ENCODE results near the gene ANKRD60. TPM values are rescaled to one million over a fixed set of nuclear protein-coding genes. Genes with fewer than 3 reads are reported as not detected.

ANKRD60 gene
- total RNA-seq, 1 donor, result not detected

DNA sequence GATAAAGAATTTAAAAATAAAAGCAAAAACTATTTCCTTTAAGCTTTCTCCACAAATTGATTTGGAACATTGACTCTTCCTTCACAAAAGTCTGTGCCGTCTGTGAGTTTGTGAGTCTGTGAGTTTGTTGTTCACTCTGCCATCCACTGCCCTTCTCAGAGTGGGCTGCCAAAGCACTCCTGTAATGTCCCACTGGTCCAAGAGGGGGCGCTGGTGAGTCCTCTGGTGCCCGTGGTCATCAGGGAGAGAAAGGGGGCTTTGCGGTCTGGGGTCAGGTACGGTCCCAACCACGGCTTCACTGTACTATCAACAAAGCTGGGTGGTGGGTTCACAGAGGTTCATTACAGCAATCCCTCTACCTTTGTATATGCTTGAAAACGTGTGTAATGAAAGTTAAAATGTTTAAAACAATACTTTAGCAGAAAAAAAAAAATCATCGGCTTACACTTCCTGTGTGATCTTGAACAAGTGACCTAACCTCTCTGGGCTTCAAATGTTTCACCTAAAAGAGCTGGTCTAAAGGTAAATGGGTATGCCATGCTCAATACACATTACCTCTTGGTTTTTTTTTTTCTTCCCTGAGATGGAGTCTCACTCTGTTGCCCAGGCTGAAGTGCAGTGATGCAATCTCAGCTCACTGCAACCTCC is 5.6 kb upstream of the ANKRD60 start:
- peaks cover 18% of the 10 kb centered on the region for H3K4me1 ChIP-seq (ENCODE audit: insufficient read depth, low read length)
- H3K27ac ChIP-seq (ENCODE audit: low read depth, low read length), result no peak overlapping the region
- DNase-seq (ENCODE audit: insufficient read length, low spot score, missing footprints), result peak; percentile 83
- H3K36me3 ChIP-seq (ENCODE audit: insufficient read depth, low read length), result peaks cover 24% of the 10 kb centered on the region
- no peak overlapping the region for H2AFZ ChIP-seq (ENCODE audit: low read length)
- peaks cover 21% of the 10 kb centered on the region for H4K20me1 ChIP-seq (ENCODE audit: insufficient read depth, low read length)
- no peaks in the 10 kb centered on the region for H3K9me3 ChIP-seq (ENCODE audit: low read depth, low read length)
- H3K4me3 ChIP-seq (ENCODE audit: insufficient read depth, low read length), result no peak overlapping the region
- peak; percentile 88 for TF ChIP-seq CTCF (IDR thresholded peaks at IDR 0.05; ENCODE audit: extremely low read depth, low read depth, low read length)
- H3K27me3 ChIP-seq (ENCODE audit: insufficient read depth, low read length), result peaks cover 2% of the 10 kb centered on the region
- no peak overlapping the region for H3K4me2 ChIP-seq (ENCODE audit: insufficient read depth, low read length)
- H3K79me2 ChIP-seq (ENCODE audit: insufficient read depth, low read length), result no peaks in the 10 kb centered on the region

GRCh38 chr20:58233393-58233792 is 4.9 kb upstream of the ANKRD60 start:
- no peak for DNase-seq (ENCODE audit: insufficient read length, low spot score, missing footprints)
- TF ChIP-seq CTCF (IDR thresholded peaks at IDR 0.05; ENCODE audit: extremely low read depth, low read depth, low read length), result no peak
- H3K27ac ChIP-seq (ENCODE audit: low read depth, low read length), result no peak overlapping the region
- H2AFZ ChIP-seq (ENCODE audit: low read length), result no peak overlapping the region
- H3K4me2 ChIP-seq (ENCODE audit: insufficient read depth, low read length), result no peak overlapping the region
- H3K79me2 ChIP-seq (ENCODE audit: insufficient read depth, low read length), result no peaks in the 10 kb centered on the region
- no peak overlapping the region for H3K4me3 ChIP-seq (ENCODE audit: insufficient read depth, low read length)
- peaks cover 6% of the 10 kb centered on the region for H3K27me3 ChIP-seq (ENCODE audit: insufficient read depth, low read length)
- peaks cover 19% of the 10 kb centered on the region for H4K20me1 ChIP-seq (ENCODE audit: insufficient read depth, low read length)
- no peaks in the 10 kb centered on the region for H3K9me3 ChIP-seq (ENCODE audit: low read depth, low read length)
- H3K4me1 ChIP-seq (ENCODE audit: insufficient read depth, low read length), result peaks cover 19% of the 10 kb centered on the region
- peaks cover 24% of the 10 kb centered on the region for H3K36me3 ChIP-seq (ENCODE audit: insufficient read depth, low read length)

- H3K4me2 ChIP-seq (ENCODE audit: insufficient read depth, low read length), result no peak overlapping the region
- no peaks in the 10 kb centered on the region for H3K9me3 ChIP-seq (ENCODE audit: low read depth, low read length)
- peaks cover 6% of the 10 kb centered on the region for H3K4me1 ChIP-seq (ENCODE audit: insufficient read depth, low read length)
- H3K4me3 ChIP-seq (ENCODE audit: insufficient read depth, low read length), result no peak overlapping the region
- peaks cover 9% of the 10 kb centered on the region for H4K20me1 ChIP-seq (ENCODE audit: insufficient read depth, low read length)
- no peak overlapping the region for H2AFZ ChIP-seq (ENCODE audit: low read length)
- no peak for TF ChIP-seq CTCF (IDR thresholded peaks at IDR 0.05; ENCODE audit: extremely low read depth, low read depth, low read length)
- H3K27me3 ChIP-seq (ENCODE audit: insufficient read depth, low read length), result peaks cover 22% of the 10 kb centered on the region
- no peak overlapping the region for H3K27ac ChIP-seq (ENCODE audit: low read depth, low read length)
- H3K36me3 ChIP-seq (ENCODE audit: insufficient read depth, low read length), result peaks cover 24% of the 10 kb centered on the region
- H3K79me2 ChIP-seq (ENCODE audit: insufficient read depth, low read length), result no peaks in the 10 kb centered on the region
- no peak for DNase-seq (ENCODE audit: insufficient read length, low spot score, missing footprints)
Observed at GRCh38 chr20:58231683-58232082, 3.2 kb upstream of the ANKRD60 start.

DNA sequence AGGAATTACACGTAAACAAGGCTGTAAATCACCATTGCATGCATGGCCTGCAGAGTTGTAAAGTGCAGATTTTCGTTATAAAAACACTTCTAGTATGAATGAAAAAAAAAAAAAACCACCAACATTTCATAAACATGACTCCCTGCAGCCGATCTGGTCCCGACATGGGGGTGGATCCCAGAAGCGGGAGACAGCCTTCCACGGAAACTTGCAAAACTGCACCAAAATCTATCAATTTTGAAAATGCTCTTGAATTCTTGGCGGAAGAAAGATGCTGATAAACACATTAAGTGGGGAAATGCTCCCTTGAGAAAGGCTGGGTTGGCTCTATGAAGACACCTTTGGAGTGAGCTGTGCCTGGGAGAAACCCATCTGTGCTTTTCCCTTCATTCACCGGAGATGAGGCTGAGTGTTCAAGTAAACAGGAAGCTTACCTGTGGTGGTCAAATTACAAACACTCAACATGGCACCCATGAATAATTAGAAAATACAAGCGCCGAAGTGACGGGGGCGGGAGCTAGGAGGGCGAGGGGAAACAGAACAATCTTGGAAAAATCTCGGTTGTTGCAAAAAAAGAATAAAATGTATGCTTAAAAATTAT is 845 bp upstream of the ANKRD60 start:
- Histone ChIP-seq H3K27me3 (ENCODE audit: insufficient read depth, low read length) (peaks cover 32% of the 10 kb centered on the region), H3K4me2 (ENCODE audit: insufficient read depth, low read length) (peak overlapping the region; percentile 82), H3K27ac (ENCODE audit: low read depth, low read length) (no peak overlapping the region), H3K4me3 (ENCODE audit: insufficient read depth, low read length) (peak overlapping the region; percentile 64), H3K4me1 (ENCODE audit: insufficient read depth, low read length) (peaks cover 6% of the 10 kb centered on the region), H3K9me3 (ENCODE audit: low read depth, low read length) (no peaks in the 10 kb centered on the region), H3K36me3 (ENCODE audit: insufficient read depth, low read length) (peaks cover 18% of the 10 kb centered on the region), H4K20me1 (ENCODE audit: insufficient read depth, low read length) (peaks cover 9% of the 10 kb centered on the region), H2AFZ (ENCODE audit: low read length) (no peak overlapping the region), H3K79me2 (ENCODE audit: insufficient read depth, low read length) (no peaks in the 10 kb centered on the region)
- no peak for DNase-seq (ENCODE audit: insufficient read length, low spot score, missing footprints)
- no peak for TF ChIP-seq CTCF (IDR thresholded peaks at IDR 0.05; ENCODE audit: extremely low read depth, low read depth, low read length)
